Astrocyte of the cerebellum (primary cell): ENCODE results near the gene OR5H6.

Source experiments
- DNase-seq: peaks from one replicate; pipeline ENCODE4 v3.0.0-alpha.2; 2011; ENCODE audit warnings: low read depth
- H3K4me3 ChIP-seq: 2 replicates; pipeline ENCODE4 v1.5.1; 2011; ENCODE audit warnings: mild to moderate bottlenecking, low read depth, low read length, moderate library complexity
- in situ Hi-C: cut with HindIII; loops from 2 replicates; pipeline ENCODE4 v1.10.0; 2017; ENCODE audit warnings: low sequenced_read_pairs
- TF ChIP-seq, protein P1 (sequence below): IDR thresholded peaks from 2 replicates; pipeline ENCODE4 v1.5.1; 2012; ENCODE audit warnings: low read length, low read depth, moderate library complexity, mild to moderate bottlenecking; ENCODE audit errors: missing control alignments

OR5H6 gene

DNA sequence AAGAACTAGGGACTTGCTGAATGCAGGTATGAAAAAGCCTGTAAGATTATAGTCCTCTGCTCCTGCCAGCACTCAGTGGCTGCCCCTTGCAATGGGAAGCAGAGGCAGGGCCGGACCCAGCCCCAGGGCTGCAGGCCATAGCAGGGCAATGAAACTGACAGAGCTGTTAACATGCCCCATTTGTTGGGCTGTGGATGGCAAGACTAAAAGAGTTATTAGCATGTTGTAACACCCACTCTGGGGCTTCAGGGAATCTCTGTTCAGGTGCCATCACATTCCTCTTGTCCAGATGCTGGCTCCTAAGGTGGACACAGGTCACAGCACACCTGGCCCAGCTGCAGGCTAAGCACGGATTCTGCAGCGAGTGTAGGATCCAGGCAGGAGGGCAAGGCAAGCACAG is 10.9 kb downstream of the OR5H6 start:
- no peak overlapping the region for H3K4me3 ChIP-seq
- DNase-seq: no peak
- TF ChIP-seq, protein P1, sequence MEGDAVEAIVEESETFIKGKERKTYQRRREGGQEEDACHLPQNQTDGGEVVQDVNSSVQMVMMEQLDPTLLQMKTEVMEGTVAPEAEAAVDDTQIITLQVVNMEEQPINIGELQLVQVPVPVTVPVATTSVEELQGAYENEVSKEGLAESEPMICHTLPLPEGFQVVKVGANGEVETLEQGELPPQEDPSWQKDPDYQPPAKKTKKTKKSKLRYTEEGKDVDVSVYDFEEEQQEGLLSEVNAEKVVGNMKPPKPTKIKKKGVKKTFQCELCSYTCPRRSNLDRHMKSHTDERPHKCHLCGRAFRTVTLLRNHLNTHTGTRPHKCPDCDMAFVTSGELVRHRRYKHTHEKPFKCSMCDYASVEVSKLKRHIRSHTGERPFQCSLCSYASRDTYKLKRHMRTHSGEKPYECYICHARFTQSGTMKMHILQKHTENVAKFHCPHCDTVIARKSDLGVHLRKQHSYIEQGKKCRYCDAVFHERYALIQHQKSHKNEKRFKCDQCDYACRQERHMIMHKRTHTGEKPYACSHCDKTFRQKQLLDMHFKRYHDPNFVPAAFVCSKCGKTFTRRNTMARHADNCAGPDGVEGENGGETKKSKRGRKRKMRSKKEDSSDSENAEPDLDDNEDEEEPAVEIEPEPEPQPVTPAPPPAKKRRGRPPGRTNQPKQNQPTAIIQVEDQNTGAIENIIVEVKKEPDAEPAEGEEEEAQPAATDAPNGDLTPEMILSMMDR: no peak
- in situ Hi-C loops: no loop called here

DNA sequence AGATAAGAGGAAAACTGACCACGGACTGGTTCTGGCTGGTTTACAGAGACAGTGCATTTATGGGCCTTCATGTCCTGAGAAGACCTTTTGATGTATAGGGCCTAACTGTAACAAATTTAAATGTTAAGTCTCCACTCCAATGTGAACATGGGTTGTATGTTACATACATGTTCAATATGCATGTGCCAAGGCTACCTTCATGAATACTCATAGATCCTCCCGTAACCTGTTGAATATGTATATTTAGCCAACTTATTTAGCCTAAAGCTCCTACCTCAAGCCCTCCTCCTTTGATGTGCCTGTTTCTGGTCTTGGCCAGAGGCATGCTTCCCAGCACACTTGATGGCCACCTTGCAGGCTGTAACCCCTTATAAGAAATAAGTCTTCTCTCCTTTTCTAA is 18.2 kb downstream of the OR5H6 start, which contains the start of gene OR5H2:
OR5H2 (plus strand) TSS at position 301 of the 400 bp plus-strand sequence. CDS start 398 bp downstream, outside the sequence.
- in situ Hi-C loops: no loop called here
- DNase-seq: no peak
- TF ChIP-seq, protein P1: no peak
- no peak within 1 kb of the TSS for H3K4me3 ChIP-seq

DNA sequence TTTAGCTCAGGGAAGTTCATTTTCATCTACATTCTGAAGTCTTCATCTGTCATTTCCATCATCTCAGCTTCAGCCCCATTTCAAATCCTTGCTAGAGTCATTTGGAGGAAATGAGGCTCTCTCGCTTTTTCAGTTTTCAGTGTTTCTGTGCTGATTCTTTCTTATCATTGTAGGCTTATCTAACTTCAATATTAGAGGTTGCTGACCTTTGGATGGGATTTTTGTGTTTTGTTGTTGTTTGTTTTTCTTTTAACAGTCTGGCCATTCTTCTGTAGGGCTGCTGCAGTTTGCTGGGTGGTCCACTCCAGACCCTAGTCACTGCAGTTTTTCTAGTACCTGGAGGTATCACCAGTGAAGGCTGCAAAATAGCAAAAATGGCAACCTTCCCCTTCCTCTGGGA is 26.9 kb downstream of the OR5H6 start:
- in situ Hi-C loops: no loop called here
- no peak overlapping the region for H3K4me3 ChIP-seq
- TF ChIP-seq, protein P1: no peak
- DNase-seq: no peak

DNA sequence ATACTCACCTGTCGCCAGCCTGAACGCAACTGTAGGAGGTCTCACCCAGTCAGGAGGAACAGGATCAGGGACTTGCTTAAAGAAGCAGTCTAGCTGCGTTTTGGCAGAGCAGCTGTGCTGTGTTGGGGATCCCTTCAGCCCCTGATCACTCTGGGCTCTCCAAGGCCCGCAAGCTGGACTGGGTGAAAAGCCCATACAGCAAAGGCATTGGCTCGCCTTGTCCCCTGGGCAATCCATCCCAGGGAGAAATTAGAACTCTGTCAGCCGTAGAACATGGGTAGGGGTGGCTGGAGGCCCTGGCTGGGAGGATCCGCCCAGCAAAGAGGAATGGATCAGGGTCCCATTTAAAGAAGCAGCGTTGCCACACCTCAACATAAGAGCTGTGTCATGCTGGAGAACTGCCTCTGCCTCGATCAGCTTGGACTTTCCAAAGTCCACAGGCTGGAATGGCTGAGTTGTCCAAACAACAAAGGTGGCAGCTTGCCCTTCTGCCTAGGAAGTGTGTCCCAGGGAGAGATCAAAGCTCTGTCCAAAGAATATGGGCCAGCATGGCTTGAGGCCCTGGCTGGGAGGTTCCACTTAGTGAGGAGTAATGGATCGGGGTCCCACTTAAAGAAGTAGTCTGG is 27.4 kb downstream of the OR5H6 start:
- in situ Hi-C loops: no loop called here
- H3K4me3 ChIP-seq: no peak overlapping the region
- TF ChIP-seq, protein P1: no peak
- no peak for DNase-seq
